ENCODE results near the gene WDR91.

The WDR91 gene

DNA sequence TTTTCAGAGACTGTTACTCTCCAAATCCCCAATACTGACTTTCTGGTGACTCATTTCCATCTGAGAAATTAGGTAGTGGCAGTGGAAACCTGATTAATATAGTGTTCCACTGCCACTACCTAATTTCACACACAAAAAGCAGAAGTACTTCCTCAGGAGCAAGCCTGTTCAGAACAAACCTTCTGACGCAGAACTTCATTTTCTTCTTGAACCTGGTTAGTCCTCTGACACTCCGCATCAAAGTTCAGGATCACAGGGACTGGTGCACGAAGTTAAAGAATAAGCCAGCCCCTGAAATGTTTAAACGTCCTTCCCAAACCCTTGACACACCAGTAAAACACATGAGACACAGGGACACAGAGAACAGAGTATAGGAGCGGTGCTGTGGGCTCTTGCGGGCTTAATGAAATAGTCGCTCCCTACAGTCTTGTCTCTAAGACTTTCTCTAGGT lies 4.4 kb downstream of the WDR91 start:
- TF ChIP-seq, protein P1, sequence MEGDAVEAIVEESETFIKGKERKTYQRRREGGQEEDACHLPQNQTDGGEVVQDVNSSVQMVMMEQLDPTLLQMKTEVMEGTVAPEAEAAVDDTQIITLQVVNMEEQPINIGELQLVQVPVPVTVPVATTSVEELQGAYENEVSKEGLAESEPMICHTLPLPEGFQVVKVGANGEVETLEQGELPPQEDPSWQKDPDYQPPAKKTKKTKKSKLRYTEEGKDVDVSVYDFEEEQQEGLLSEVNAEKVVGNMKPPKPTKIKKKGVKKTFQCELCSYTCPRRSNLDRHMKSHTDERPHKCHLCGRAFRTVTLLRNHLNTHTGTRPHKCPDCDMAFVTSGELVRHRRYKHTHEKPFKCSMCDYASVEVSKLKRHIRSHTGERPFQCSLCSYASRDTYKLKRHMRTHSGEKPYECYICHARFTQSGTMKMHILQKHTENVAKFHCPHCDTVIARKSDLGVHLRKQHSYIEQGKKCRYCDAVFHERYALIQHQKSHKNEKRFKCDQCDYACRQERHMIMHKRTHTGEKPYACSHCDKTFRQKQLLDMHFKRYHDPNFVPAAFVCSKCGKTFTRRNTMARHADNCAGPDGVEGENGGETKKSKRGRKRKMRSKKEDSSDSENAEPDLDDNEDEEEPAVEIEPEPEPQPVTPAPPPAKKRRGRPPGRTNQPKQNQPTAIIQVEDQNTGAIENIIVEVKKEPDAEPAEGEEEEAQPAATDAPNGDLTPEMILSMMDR (conservative IDR thresholded peaks at IDR 0.05; ENCODE audit: low read depth, low read length), result no peak
- H3K4me3 ChIP-seq (ENCODE audit: low read length), result no peak overlapping the region
- DNase-seq (ENCODE audit: low read depth), result no peak

DNA sequence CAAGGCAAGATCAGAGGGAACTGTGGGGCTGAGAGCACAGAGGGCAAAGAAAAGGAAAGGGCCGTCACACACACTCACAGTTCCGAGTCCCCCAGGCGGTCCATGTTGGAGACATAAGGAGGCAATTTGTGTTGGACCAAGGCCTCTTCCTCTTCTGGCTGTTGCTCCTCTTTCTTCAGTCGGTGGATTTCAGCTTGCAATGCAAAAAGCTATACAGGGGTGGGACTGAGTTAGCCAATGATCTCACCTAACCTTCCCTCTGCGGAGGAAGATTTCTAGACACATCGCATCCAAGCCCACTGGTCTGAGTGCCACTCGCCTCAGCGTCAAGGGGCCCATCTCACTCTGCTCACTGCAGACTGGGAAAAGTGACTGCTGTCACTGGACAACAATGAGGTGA lies 5.5 kb downstream of the WDR91 start:
- no peak for DNase-seq (ENCODE audit: low read depth)
- TF ChIP-seq, protein P1 (conservative IDR thresholded peaks at IDR 0.05; ENCODE audit: low read depth, low read length), result no peak
- no peak overlapping the region for H3K4me3 ChIP-seq (ENCODE audit: low read length)

DNA sequence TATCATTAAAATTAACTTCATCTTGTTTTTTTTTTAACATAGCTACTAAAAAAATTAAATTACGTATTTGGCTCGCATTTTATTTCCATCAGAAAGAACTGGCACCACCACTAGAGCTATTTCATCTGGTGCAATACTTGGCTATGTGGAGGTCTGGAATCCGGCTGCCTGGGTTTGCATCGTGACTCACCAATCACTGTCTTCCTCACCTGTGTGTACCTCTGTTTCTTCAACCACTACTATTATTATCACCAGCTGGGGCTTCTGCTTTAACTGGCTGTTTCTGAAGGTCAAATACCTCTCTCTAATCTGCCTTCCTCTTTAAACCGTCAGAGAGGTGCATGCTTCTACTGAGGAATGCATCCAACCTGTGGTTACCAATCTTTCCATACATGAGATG lies 6.5 kb downstream of the WDR91 start:
- TF ChIP-seq, protein P1 (conservative IDR thresholded peaks at IDR 0.05; ENCODE audit: low read depth, low read length), result no peak
- no peak for DNase-seq (ENCODE audit: low read depth)
- H3K4me3 ChIP-seq (ENCODE audit: low read length), result no peak overlapping the region

DNA sequence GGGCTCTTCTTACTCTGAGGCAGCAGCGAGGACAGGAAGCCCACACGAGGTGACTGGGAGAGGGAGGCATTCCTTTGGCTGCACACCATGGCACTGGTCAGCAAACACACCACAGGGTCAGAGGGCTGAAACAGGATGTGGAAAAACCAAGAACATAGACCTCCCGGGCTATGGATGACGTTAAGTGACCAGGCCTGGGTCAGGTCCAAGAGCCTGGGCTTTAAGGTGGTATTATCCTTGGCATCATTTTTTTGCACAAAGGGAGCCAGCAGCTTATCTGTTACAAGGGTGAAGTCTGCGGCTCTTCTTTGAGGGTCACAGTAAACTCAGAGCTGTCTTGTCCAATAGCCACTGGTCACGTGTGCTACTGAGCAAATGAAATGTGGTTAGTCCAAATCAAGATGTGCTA lies 7.0 kb downstream of the WDR91 start:
- H3K4me3 ChIP-seq (ENCODE audit: low read length), result no peak overlapping the region
- no peak for DNase-seq (ENCODE audit: low read depth)
- TF ChIP-seq, protein P1 (conservative IDR thresholded peaks at IDR 0.05; ENCODE audit: low read depth, low read length), result no peak

DNA sequence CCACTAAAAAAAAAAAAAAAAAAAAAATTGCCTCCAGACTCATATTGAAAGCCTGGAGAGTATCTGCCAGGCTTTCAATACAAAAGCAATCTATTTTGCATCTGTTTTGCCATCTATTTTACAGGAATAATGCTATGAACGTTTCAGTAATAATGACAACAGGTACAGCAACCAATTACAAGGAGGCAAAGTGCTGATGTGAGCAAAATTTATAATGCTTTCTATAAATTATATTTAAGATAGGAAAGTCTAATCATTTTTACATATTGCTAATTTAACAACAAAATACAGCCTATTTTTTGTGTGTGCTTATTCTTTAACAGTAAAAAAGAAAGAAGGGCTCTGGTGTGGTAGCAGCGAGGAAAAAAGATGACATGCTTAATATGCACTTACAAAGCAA lies 10.0 kb downstream of the WDR91 start:
- no peak for DNase-seq (ENCODE audit: low read depth)
- H3K4me3 ChIP-seq (ENCODE audit: low read length), result no peak overlapping the region
- TF ChIP-seq, protein P1 (conservative IDR thresholded peaks at IDR 0.05; ENCODE audit: low read depth, low read length), result no peak

DNA sequence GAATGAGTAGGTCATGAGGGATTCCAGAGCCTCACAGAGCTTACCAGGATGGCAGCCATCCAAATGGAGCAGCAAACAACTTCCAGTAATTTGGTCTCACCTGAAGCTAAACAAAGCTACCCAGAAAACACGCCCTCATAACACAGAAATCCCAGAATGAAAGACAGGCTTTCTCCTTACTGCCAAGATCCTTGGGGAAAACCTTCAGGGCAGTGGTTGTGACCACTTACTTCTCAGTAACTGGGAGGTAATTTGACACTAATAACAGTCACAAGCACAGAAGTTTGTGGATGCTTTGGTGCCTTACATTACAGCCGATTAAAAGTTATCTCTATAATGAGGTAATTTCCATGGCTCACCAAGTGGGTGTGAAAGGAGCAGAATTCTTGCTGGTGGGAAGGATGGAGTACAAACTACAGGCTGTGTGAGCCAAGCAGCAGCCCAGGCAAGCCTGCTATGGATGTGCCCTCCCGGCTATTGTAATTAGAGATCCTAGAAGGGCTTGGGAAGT lies 10.4 kb downstream of the WDR91 start:
- TF ChIP-seq, protein P1 (conservative IDR thresholded peaks at IDR 0.05; ENCODE audit: low read depth, low read length), result no peak
- DNase-seq (ENCODE audit: low read depth), result peak; percentile 37
- no peak overlapping the region for H3K4me3 ChIP-seq (ENCODE audit: low read length)

DNA sequence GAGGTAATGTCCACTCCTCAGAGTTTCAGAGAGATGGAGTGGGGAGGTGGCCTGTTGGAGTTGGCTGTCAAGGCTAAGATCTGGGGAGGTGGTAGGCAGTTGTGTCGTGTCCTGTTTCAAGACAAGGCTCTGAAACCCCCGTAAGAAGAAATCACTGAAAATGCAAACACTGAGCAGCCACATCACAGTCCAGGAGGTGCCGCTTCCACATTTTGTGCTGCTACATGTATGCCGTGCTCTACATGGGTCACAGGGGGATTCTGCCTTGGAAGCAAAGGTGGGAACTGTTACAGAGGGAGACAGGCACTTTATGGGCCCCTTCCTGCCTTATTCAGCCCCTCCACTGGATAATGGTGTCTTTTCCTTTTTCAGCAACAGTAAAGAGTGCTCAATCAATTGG lies 11.9 kb downstream of the WDR91 start:
- no peak overlapping the region for H3K4me3 ChIP-seq (ENCODE audit: low read length)
- DNase-seq (ENCODE audit: low read depth), result no peak
- TF ChIP-seq, protein P1 (conservative IDR thresholded peaks at IDR 0.05; ENCODE audit: low read depth, low read length), result no peak

Measured in retinal pigment epithelial cell (primary cell).